OCI-LY3 (cell line): ENCODE measurements around the gene DUT.

ENCODE experiments used
- EZH2phosphoT487 ChIP-seq: fragments of 200-600 bp; shearing (Covaris generic); IDR thresholded peaks from 2 replicates; pipeline ENCODE4 v1.6.1; 2018; ENCODE audit warnings: antibody characterized with exemption, mixed run types, low read depth
- TF ChIP-seq, protein P1 (sequence below): fragments of 200-600, 300-600 bp; sonication (generic); IDR thresholded peaks from 2 replicates; pipeline ENCODE4 v1.5.1; 2014; ENCODE audit warnings: antibody characterized with exemption, low read length, low read depth

DNA sequence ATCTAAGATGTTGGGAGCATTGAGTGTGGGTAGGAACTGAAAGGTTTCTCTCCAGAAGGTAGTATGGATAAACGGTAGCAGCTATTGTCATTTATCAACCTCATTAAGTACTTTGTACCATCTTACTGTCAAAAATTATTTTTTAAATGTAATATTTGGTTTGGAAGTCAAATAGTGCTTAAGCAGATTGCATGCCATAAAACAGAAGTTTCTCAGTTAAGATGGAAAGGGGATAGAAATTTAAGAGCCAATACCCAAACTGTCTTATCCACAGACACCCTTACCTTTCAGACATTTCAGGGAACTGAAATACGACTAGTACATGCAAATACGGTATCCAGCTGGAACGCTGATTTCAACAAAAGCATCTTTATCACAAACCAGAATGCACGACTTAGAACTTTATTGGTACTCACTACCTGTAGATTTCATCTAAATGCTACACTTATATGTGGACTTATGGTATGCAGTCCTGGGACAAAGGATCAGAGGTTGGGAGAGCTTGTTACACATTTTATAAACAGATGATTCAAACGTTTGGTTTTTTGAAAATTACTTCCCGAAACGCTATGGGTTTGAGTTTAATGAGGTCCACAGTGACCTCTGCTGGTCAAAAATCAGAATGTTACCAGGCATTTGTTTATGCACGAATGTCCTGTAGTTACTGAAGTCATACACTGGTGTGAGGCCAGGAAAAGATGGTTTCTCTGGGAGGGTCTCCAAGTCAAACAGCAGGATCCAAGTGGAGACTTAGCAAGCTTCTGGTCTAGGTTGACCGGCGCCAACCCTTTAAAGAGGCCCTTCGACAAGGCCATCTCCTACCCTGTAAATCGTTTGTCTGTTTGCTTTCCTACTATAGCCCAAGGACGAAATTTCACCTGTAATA lies 45.7 kb upstream of the DUT start:
- TF ChIP-seq, protein P1, sequence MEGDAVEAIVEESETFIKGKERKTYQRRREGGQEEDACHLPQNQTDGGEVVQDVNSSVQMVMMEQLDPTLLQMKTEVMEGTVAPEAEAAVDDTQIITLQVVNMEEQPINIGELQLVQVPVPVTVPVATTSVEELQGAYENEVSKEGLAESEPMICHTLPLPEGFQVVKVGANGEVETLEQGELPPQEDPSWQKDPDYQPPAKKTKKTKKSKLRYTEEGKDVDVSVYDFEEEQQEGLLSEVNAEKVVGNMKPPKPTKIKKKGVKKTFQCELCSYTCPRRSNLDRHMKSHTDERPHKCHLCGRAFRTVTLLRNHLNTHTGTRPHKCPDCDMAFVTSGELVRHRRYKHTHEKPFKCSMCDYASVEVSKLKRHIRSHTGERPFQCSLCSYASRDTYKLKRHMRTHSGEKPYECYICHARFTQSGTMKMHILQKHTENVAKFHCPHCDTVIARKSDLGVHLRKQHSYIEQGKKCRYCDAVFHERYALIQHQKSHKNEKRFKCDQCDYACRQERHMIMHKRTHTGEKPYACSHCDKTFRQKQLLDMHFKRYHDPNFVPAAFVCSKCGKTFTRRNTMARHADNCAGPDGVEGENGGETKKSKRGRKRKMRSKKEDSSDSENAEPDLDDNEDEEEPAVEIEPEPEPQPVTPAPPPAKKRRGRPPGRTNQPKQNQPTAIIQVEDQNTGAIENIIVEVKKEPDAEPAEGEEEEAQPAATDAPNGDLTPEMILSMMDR: peak; percentile 82
- no peak for TF ChIP-seq EZH2phosphoT487
